Activated naive CD4-positive, alpha-beta T cell treated with anti-CD3 and anti-CD28 coated beads, Interleukin-2, amount 50 U/mL, for 72 hours (primary cell): Measurements from ENCODE around the gene SLC26A2. TPM values are rescaled to one million over a fixed set of nuclear protein-coding genes. Genes with fewer than 3 reads are reported as not detected.

ENCODE experiments used
- ATAC-seq, 2 donors: fragments of 150-1000 bp; cut with Tn5 transposase; 2 replicates each; pipeline ENCODE4 v1.10.0; 2021; ENCODE audit warnings: mild to moderate bottlenecking in 2 of 2, moderate library complexity in 2 of 2
- DNase-seq, 2 donors: peaks; one replicate each; pipeline ENCODE4 v3.0.0; 2021 to 2022; ENCODE audit warnings: low spot score in 2 of 2
- H3K27ac Mint-ChIP-seq, 2 donors: one replicate each; pipeline ENCODE4 v1.8.0; 2022; ENCODE audit warnings: mild to moderate bottlenecking in 2 of 2, mixed read lengths in 2 of 2
- H3K36me3 Mint-ChIP-seq, 2 donors: one replicate each; pipeline ENCODE4 v1.8.0; 2022; ENCODE audit warnings: mixed read lengths in 2 of 2
- H3K9me3 Mint-ChIP-seq, 2 donors: one replicate each; pipeline ENCODE4 v1.8.0; 2022; ENCODE audit warnings: mixed read lengths in 2 of 2
- total RNA-seq, 2 donors: library from RNA; stranded (reverse); gene quantifications; one replicate each; pipeline ENCODE4 v1.2.3, GENCODE V29; 2022

SLC26A2 gene
- total RNA-seq, 2 donors from 2014 or later = 3.9 to 8.4 TPM

DNA sequence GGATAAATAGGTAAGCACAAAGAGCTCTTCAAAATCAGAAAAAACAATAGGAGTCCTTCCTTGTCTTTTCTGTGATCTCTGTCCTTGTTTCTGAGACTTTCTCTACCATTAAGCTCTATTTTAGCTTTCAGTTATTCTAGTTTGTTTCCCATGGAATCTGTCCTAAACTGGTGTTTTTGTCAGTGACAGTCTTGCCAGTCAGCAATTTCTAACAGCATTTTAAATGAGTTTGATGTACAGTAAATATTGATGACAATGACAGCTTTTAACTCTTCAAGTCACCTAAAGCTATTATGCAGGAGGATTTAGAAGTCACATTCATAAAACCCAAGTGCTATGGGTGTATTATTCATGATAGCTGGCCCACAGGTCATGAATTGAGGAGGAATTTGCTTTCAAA is 21.9 kb downstream of the SLC26A2 start:
- Mint-ChIP-seq H3K27ac (no peak overlapping the region), H3K36me3 (peaks cover 0 to 15% of the 10 kb centered on the region in 2 donors), H3K9me3 (no peaks in the 10 kb centered on the region)
- no peak for DNase-seq
- ATAC-seq = no peak

DNA sequence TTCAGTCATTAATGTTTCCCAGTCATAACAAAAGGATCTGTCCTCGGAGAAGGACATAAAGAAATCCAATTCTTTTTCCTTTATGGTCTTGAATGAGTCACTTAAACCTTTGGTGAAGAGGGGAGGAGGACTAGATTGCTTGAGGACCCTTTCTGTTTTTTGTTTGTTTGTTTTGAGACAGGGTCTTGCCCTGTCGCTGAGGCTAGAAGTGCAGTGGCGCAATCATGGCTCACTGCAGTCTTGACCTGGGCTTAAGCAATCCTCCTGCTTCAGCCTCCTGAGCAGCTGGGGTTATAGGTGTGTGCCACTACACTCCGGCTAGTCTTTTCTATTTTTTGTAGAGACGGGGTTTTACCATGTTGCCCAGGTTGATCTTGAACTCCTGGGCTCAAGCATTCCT is 27.6 kb downstream of the SLC26A2 start:
- H3K36me3 Mint-ChIP-seq = no peaks in the 10 kb centered on the region
- DNase-seq = no peak
- ATAC-seq = no peak
- H3K9me3 Mint-ChIP-seq = no peaks in the 10 kb centered on the region
- H3K27ac Mint-ChIP-seq = no peak overlapping the region

- peaks cover 0 to 4% of the 10 kb centered on the region in 2 donors for H3K36me3 Mint-ChIP-seq
- ATAC-seq = peak; percentile 81 to 83
- no peak overlapping the region for H3K27ac Mint-ChIP-seq
- H3K9me3 Mint-ChIP-seq = no peaks in the 10 kb centered on the region
- DNase-seq = peak in 1 of 2 donors; percentile 64
Measured at GRCh38 chr5:149990518-149991376, 30.2 kb downstream of the SLC26A2 start.

DNA sequence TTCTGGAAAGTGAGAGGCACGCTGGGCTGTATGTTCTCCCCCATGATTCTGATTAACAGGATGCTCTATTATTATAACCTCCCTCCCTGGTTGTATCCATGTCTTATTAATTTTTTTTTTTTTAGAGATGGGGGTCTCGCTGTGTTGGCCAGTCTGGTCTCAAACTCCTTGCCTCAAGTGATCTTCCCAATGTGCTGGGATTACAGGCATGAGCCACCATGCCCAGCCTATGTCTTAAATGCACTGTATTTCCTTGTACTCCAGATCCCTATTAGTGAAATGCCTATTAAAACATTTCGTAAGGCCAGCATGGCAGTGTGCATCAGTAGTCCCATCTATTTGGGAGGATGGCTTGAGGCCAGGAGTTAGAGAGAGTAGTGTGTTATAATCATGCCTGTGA is 32.9 kb downstream of the SLC26A2 start:
- H3K36me3 Mint-ChIP-seq = peaks cover 0 to 6% of the 10 kb centered on the region in 2 donors
- no peaks in the 10 kb centered on the region for H3K9me3 Mint-ChIP-seq
- no peak for ATAC-seq
- DNase-seq = no peak
- H3K27ac Mint-ChIP-seq = peak overlapping the region; percentile 45 to 73

- Mint-ChIP-seq H3K36me3 (peaks cover 0 to 19% of the 10 kb centered on the region in 2 donors), H3K9me3 (no peaks in the 10 kb centered on the region), H3K27ac (no peak overlapping the region)
- no peak for DNase-seq
- ATAC-seq = no peak
Measured at GRCh38 chr5:149995385-149996204, 35.0 kb downstream of the SLC26A2 start.

DNA sequence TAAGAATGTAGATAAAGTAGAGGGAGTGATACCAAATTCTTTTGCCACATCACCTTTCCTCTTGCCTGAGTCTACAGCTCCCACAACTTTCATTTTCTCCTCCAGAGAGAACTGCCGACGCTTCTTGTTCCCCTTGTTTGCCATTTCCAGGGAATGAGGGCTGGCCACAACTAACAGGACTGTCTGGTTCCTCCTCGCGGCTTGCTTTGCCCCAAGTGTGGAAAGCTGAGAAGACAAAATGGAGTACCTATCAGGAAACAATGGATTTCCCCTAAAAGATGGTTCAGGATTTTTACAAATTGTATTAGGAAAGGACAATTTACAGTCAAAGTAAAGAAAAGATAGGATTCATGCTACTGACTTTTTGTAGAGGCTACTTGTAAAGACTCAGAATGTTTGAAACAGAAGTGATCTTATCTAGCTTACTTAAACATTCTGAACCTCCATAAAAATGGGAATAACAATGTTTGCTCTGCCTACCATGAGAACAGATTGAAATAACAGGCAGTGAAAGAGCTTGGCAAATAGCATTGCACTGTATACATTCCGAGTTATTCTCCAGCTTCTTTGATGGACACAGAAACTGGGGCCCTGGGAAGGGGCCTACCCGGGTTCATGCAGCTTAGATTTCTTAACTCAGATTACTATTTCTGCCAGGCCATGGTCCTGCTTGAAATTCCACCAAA is 35.8 kb downstream of the SLC26A2 start:
- no peak overlapping the region for H3K27ac Mint-ChIP-seq

GRCh38 chr5:149998281-149998680 is 37.7 kb downstream of the SLC26A2 start:
- ATAC-seq = no peak
- peaks cover 14 to 29% of the 10 kb centered on the region in 2 donors for H3K36me3 Mint-ChIP-seq
- H3K9me3 Mint-ChIP-seq = no peaks in the 10 kb centered on the region
- peak overlapping the region in 1 of 2 donors; percentile 94 for H3K27ac Mint-ChIP-seq
- no peak for DNase-seq

More for the DNA sequence above, 35.8 kb downstream of the SLC26A2 start:
- H3K36me3 Mint-ChIP-seq = peaks cover 1 to 23% of the 10 kb centered on the region in 2 donors
- ATAC-seq (no peak), DNase-seq (no peak)
- H3K9me3 Mint-ChIP-seq = no peaks in the 10 kb centered on the region

DNA sequence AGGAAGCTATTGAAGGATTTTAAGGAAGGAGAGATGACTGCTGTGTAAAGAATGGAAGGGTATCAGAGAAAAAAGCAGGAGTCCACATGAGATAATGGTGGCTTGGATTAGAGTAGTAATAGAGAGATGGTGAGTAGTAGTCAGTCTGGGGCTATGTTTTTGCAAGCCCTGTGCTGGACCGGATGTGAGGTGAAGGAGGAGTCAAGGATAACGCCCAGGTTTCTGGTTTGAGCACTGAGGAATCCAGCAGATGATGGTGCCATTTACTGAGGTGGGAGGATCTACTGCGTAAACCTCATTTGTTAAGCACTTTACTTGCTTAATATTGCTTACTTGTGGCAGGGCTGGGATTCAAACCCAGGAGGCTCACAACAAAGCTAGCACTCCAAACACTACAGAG is 38.8 kb downstream of the SLC26A2 start:
- Mint-ChIP-seq H3K27ac (peak overlapping the region; percentile 94), H3K36me3 (peaks cover 18 to 29% of the 10 kb centered on the region in 2 donors), H3K9me3 (no peaks in the 10 kb centered on the region)
- ATAC-seq = no peak
- no peak for DNase-seq

DNA sequence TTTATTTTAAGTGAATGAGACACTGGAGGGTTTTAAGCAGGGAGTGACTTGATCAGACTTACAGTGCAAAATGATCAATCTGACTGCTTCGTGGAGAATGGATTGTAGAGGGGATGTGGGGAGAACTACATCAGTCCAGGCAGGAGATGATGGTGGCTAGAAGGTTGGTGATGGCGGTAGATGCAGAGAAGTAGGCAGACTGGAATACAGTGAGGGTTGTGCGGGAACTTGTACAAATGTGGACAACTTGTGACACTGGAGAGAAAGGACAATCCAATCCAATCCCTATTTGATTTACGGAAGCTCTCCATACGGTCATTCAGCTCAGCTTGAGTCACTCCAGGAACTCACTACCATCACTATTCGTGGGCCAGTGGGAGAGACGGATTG is 39.3 kb downstream of the SLC26A2 start:
- DNase-seq (no peak), ATAC-seq (no peak)
- no peaks in the 10 kb centered on the region for H3K9me3 Mint-ChIP-seq
- peaks cover 23 to 34% of the 10 kb centered on the region in 2 donors for H3K36me3 Mint-ChIP-seq
- peak overlapping the region; percentile 94 for H3K27ac Mint-ChIP-seq

DNA sequence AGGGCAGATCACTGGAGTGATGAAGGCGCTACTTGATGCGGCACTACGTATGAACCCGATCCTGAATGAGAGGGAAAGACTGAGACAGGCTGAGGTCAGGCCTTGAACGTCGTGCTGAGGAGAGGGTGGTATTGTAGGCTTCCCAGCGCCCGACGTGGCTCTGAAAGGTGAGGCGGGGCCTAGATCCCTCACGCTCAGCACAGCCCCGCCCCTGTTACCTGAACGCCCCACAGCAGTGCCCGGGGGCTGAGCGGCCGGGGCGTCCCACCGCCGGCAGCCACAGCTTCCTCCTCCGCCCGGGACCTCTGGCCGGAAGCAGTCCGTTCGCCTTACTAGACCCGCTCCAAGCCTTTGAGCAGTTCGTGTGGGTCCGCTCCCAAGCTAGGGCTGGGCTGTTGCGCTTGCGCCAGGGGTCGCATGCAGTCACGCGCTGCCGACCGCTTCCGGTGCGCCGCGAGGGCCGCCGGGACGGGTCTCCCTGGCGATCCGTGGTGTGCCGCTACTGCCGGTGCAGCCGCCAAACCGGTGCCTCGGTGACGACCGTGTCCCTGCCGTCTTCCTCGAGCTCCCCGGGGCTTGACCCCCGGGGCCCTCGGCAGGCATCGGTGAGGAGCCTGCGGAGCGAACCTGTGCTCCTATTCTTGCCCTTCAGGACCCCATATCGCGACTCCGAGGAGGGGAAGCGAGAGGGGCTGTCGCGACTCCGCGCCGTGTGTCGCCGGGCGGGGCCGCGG is 39.9 kb downstream of the SLC26A2 start, which contains the start of the genes HMGXB3 and TIGD6:
Gene HMGXB3, plus strand, starts transcription at position 484 of the 734 bp plus-strand sequence. CDS start 4,114 bp downstream, outside the sequence.
Gene TIGD6, minus strand, starts transcription at position 399 of the 734 bp plus-strand sequence. CDS start 4,306 bp downstream, outside the sequence.
- H3K9me3 Mint-ChIP-seq = no peaks in the 10 kb centered on the region
- peak; percentile 85 to 89 for DNase-seq

GRCh38 chr5:150000990-150001659 is 40.6 kb downstream of the SLC26A2 start:
- ATAC-seq (peak; percentile 9 to 33), DNase-seq (peak in 1 of 2 donors; percentile 52)
- Mint-ChIP-seq H3K9me3 (no peaks in the 10 kb centered on the region), H3K36me3 (peaks cover 26 to 30% of the 10 kb centered on the region in 2 donors), H3K27ac (peak overlapping the region; percentile 94 to 98)

More for the DNA sequence above, 39.9 kb downstream of the SLC26A2 start, which contains the start of the genes HMGXB3 and TIGD6:
- H3K27ac Mint-ChIP-seq = peak within 1 kb of the TSS; percentile 94 to 98
- ATAC-seq = peak; percentile 84 to 90
- H3K36me3 Mint-ChIP-seq = peaks cover 26 to 35% of the 10 kb centered on the region in 2 donors

- ATAC-seq (peak; percentile 56 to 73), DNase-seq (peak in 1 of 2 donors; percentile 65)
- H3K27ac Mint-ChIP-seq = peak overlapping the region; percentile 94 to 98
- no peaks in the 10 kb centered on the region for H3K9me3 Mint-ChIP-seq
- H3K36me3 Mint-ChIP-seq = peaks cover 26 to 30% of the 10 kb centered on the region in 2 donors
Measured at GRCh38 chr5:150001660-150002486, 41.3 kb downstream of the SLC26A2 start.

DNA sequence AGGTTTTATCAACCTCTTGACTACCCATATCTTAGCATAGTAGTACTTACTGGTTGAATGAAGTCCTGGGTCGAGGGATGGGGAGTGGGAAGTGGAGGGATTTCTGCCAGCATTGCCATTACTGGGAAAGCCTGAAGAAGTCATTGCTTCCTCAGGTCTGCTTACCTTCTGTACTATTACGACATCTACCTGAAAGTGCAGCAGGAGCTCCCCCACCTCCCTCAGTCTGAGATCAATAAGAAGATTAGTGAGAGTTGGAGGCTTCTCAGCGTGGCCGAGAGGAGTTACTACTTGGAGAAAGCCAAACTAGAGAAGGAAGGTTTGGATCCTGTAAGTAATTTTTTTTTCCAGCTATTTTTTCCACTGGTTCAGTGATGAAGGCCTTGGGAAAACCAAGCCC is 45.8 kb downstream of the SLC26A2 start:
- no peaks in the 10 kb centered on the region for H3K9me3 Mint-ChIP-seq
- H3K36me3 Mint-ChIP-seq = peaks cover 19 to 32% of the 10 kb centered on the region in 2 donors
- DNase-seq (no peak), ATAC-seq (no peak)
- no peak overlapping the region for H3K27ac Mint-ChIP-seq

- ATAC-seq (no peak), DNase-seq (no peak)
- Mint-ChIP-seq H3K36me3 (peaks cover 15 to 27% of the 10 kb centered on the region in 2 donors), H3K9me3 (no peaks in the 10 kb centered on the region), H3K27ac (no peak overlapping the region)
Measured at GRCh38 chr5:150007050-150007449, 46.5 kb downstream of the SLC26A2 start.
